Esophagus squamous epithelium (tissue), 5 donors: ENCODE data around the gene DNAH1. TPM values are rescaled to one million over a fixed set of nuclear protein-coding genes. Genes with fewer than 3 reads are reported as not detected.

ENCODE experiments used
- DNase-seq: peaks from one replicate; lab custom pipeline; 2025; lab: John Stamatoyannopoulos, UW
- H3K27ac ChIP-seq, 4 donors: fragments of 200-600 bp; sonication (generic); one replicate each; pipeline ENCODE4 v1.5.1; 2016 to 2019; ENCODE audit warnings: mild to moderate bottlenecking in 1 of 4
- H3K27me3 ChIP-seq, 4 donors: fragments of 200-600 bp; sonication (generic); 1 replicate in 3 of 4; 2 replicates in 1 of 4; pipeline versions ENCODE4 v1.5.1 to v1.6.0; 2017 to 2021; ENCODE audit warnings: antibody characterized with exemption in 1 of 4
- H3K36me3 ChIP-seq, 3 donors: fragments of 200-600 bp; sonication (generic); one replicate each; pipeline ENCODE4 v1.5.1; 2016 to 2019
- H3K4me1 ChIP-seq, 3 donors: fragments of 200-600 bp; sonication (generic); one replicate each; pipeline ENCODE4 v1.5.1; 2017 to 2019
- H3K4me3 ChIP-seq, 4 donors: fragments of 200-600 bp; sonication (generic); 1 replicate in 3 of 4; 2 replicates in 1 of 4; pipeline ENCODE4 v1.5.1; 2016 to 2019; ENCODE audit warnings: mild to moderate bottlenecking in 2 of 4, moderate library complexity in 1 of 4
- H3K9me3 ChIP-seq, 3 donors: fragments of 200-600 bp; sonication (generic); one replicate each; pipeline ENCODE4 v1.5.1; 2016 to 2019
- POLR2A ChIP-seq, 4 donors: fragments of 450-650 bp; IDR thresholded peaks; one replicate each; pipeline ENCODE4 v1.6.1; 2017; ENCODE audit warnings: antibody characterized with exemption in 4 of 4, mild to moderate bottlenecking in 4 of 4, moderate library complexity in 3 of 4
- WGBS, 2 donors: methylation state at CpG; one replicate each; pipeline ENCODE4 v1.1.5; 2018; 5-methylcytosine and 5-hydroxymethylcytosine counted together
- intact Hi-C: fragments of 100-400 bp; cut with DNase I; formaldehyde crosslinking; loops from one replicate; pipeline ENCODE4 v1.15.0; 2022
- total RNA-seq, 4 donors: library from RNA; depleted of rRNA; stranded (reverse); fragments of >200 nt; gene quantifications; one replicate each; pipeline ENCODE4 v1.1.0, GENCODE V29; 2016
- TF ChIP-seq, protein P1 (sequence below), 6 experiments: fragments of 450-650 bp in 4 of 6; fragments of 200-600 bp in 2 of 6; sonication (generic) in 2 of 6; IDR thresholded peaks; one replicate each; pipeline ENCODE4 v1.5.1; 2016 to 2019; ENCODE audit warnings: antibody characterized with exemption in 6 of 6, mild to moderate bottlenecking in 4 of 6, moderate library complexity in 4 of 6
- donor health status: DM: yes; HTN: yes; CAD: no.

The DNAH1 gene
- total RNA-seq, 4 donors from 2014 or later = 1.3 to 5.9 (median 1.9) TPM

DNA sequence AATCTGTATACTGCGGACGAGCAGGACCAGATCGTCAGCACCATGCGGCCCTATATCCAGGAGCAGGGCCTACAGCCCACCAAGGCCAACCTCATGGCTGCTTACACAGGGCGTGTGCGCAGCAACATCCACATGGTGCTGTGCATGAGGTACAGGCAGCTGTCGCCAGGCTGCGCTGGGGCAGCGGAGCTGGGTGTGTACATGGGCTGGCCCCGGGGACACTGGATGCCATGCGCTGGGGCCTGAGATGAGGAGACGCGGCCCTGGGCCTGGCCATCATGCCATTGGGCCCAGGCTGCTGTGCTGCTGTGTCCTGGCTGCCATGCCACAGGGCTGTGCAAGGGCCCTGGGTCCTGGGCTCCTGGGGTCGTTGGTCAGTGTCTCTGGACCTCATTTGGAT, 67.3 kb downstream of the DNAH1 start:
- H3K27ac ChIP-seq = no peak overlapping the region
- WGBS, 2 donors = 100% methylated on average over 4 of the region's 14 CpGs; no CpG with 5 or more reads in 1 of the 2 donors

DNA sequence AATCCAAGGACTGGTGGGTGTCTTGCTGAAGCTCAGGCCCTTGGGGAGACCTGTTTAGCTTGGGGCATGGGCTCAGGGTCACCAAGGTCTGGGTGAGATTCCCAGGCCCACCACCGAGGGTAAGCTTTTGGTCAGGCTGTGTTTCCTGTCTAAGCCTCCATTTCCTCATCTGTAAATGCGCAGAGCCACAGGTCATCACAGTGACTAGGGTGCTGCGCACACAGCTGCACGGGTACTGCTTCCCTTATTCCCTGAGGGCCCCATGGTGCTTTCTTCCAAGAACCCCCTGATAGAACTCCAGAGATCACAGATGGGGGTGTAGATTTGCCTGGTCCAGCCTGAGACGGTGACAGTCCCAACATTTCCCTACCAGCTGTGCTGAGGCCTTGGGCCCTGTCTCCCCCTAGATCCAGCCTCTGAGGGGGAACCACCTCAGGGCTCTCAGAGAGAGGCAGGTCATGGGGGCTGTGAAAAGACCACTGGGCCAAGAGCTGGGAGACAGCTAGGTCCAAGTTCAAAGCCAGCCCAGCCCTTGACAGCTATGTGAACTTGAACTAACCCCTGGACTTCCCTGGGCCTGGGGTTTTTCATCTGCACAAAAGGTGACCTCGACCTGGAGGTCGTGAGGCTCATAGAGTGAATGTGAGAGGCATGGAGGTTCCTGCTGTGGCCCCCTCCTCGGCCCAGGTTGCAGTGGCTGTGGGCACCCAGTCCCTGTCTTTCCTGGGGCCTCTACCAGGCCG, 68.1 kb downstream of the DNAH1 start:
- Histone ChIP-seq H3K4me1 (no peaks in the 10 kb centered on the region), H3K4me3 (no peak overlapping the region), H3K27ac (no peak overlapping the region), H3K27me3 (no peaks in the 10 kb centered on the region), H3K36me3 (peaks cover 0 to 13% (median 0%) of the 10 kb centered on the region in 3 donors), H3K9me3 (no peaks in the 10 kb centered on the region)
- WGBS, 2 donors = 62 to 86% methylated on average over 3 to 6 of the region's 9 CpGs
- no peak for DNase-seq
- intact Hi-C loops = no loop called here
- TF ChIP-seq, protein P1, sequence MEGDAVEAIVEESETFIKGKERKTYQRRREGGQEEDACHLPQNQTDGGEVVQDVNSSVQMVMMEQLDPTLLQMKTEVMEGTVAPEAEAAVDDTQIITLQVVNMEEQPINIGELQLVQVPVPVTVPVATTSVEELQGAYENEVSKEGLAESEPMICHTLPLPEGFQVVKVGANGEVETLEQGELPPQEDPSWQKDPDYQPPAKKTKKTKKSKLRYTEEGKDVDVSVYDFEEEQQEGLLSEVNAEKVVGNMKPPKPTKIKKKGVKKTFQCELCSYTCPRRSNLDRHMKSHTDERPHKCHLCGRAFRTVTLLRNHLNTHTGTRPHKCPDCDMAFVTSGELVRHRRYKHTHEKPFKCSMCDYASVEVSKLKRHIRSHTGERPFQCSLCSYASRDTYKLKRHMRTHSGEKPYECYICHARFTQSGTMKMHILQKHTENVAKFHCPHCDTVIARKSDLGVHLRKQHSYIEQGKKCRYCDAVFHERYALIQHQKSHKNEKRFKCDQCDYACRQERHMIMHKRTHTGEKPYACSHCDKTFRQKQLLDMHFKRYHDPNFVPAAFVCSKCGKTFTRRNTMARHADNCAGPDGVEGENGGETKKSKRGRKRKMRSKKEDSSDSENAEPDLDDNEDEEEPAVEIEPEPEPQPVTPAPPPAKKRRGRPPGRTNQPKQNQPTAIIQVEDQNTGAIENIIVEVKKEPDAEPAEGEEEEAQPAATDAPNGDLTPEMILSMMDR (IDR thresholded peaks at IDR 0.05) = no peak
- TF ChIP-seq POLR2A (IDR thresholded peaks at IDR 0.05) = no peak

More for the DNA sequence above, 67.3 kb downstream of the DNAH1 start:
- no peak overlapping the region for H3K4me3 ChIP-seq
- H3K27me3 ChIP-seq = no peaks in the 10 kb centered on the region
- intact Hi-C loops = no loop called here
- no peaks in the 10 kb centered on the region for H3K4me1 ChIP-seq
- H3K9me3 ChIP-seq = no peaks in the 10 kb centered on the region
- DNase-seq = no peak
- H3K36me3 ChIP-seq = peaks cover 0 to 5% (median 0%) of the 10 kb centered on the region in 3 donors
- no peak for TF ChIP-seq POLR2A (IDR thresholded peaks at IDR 0.05)
- TF ChIP-seq, protein P1 (IDR thresholded peaks at IDR 0.05) = no peak

DNA sequence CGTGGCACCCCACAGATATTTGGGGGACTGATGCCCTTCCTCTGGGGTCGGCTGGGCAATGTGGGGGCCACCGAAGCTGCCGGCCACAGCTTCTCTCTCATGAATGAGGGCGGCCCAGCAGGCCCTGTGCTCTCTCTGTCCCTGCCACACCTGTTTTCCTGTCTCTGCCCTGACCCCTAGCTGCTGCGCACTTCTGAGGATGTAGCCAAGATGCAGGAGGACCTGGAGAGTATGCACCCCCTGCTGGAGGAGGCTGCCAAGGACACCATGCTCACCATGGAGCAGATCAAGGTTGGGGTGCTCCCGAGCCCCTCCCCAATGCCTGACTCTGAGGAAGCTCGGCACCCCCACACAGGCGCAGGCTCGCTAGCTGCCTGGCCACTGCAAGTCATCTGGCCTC, 69.0 kb downstream of the DNAH1 start:
- Histone ChIP-seq H3K9me3 (no peaks in the 10 kb centered on the region), H3K36me3 (peaks cover 0 to 15% (median 0%) of the 10 kb centered on the region in 3 donors), H3K4me3 (no peak overlapping the region), H3K4me1 (no peaks in the 10 kb centered on the region), H3K27me3 (no peaks in the 10 kb centered on the region), H3K27ac (no peak overlapping the region)
- DNase-seq = no peak
- TF ChIP-seq POLR2A (IDR thresholded peaks at IDR 0.05) = no peak
- TF ChIP-seq, protein P1 (IDR thresholded peaks at IDR 0.05) = peak in 3 of 6 experiments; percentile 29 to 55 (median 37)
- 68 to 76% methylated on average over 3 to 9 of the region's 10 CpGs for WGBS, 2 donors
- intact Hi-C loops = no loop called here

DNA sequence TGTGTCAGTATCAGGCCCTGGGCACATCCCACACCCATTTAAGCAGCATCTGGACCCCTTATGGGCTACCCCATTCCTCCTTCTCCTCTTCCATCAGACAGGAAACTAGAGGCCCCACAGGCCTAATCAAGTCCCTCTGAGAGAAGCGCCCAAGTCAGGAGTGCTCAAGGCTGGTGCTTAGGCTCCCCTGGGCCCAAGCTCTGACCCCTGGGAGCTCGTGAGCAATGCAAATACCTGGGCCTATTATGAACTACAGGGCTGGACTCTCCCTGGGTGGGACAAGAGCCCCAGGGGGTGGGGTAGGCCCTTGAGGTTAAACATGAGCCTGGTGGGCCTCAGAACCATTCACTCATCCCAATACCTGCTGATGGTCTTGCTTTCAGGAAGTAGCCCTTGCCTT, 71.4 kb downstream of the DNAH1 start:
- intact Hi-C loops = no loop called here
- Histone ChIP-seq H3K9me3 (no peaks in the 10 kb centered on the region), H3K4me3 (no peak overlapping the region), H3K4me1 (no peaks in the 10 kb centered on the region), H3K27ac (no peak overlapping the region), H3K36me3 (peaks cover 0 to 35% (median 0%) of the 10 kb centered on the region in 3 donors), H3K27me3 (no peaks in the 10 kb centered on the region)
- no peak for DNase-seq
- 80 to 100% methylated on average over 1 to 2 of the region's 2 CpGs for WGBS, 2 donors
- TF ChIP-seq POLR2A (IDR thresholded peaks at IDR 0.05) = no peak
- TF ChIP-seq, protein P1 (IDR thresholded peaks at IDR 0.05) = no peak

DNA sequence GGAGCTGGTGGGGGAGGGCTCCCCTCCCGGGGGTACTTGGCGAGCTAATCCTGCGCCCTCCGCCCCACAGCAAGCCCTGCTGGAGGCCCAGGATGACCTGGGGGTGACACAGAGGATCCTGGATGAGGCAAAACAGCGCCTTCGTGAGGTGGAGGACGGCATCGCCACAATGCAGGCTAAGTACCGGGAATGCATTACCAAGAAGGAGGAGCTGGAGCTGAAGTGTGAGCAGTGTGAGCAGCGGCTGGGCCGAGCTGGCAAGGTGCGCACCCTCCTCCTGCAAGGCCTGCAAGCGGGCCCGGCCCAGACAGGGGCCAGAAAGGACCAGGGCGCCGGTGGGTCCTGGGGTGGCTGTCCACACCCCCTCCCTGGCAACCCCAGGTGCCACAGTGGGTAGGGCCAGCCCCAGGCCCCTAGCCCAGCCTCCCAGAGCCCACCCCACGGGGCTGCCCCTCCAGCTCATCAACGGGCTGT, 72.3 kb downstream of the DNAH1 start:
- WGBS, 2 donors = 86% methylated on average over 9 of the region's 18 CpGs; no CpG with 5 or more reads in 1 of the 2 donors
- no peak for DNase-seq
- no peaks in the 10 kb centered on the region for H3K4me1 ChIP-seq
- no peak for TF ChIP-seq POLR2A (IDR thresholded peaks at IDR 0.05)
- TF ChIP-seq, protein P1 (IDR thresholded peaks at IDR 0.05) = no peak
- no peak overlapping the region for H3K4me3 ChIP-seq
- H3K36me3 ChIP-seq = peaks cover 0 to 44% (median 0%) of the 10 kb centered on the region in 3 donors
- H3K9me3 ChIP-seq = no peaks in the 10 kb centered on the region
- intact Hi-C loops = no loop called here
- H3K27ac ChIP-seq = no peak overlapping the region
- H3K27me3 ChIP-seq = no peaks in the 10 kb centered on the region
